ENCODE data around the gene SERPINH1.

- TF ChIP-seq CTCF (conservative IDR thresholded peaks at IDR 0.05; ENCODE audit: low read length) = no peak
- no peak for TF ChIP-seq EZH2phosphoT487 (IDR thresholded peaks at IDR 0.05; ENCODE audit: borderline replicate concordance)
These were observed 1.5 kb downstream of the SERPINH1 start for GRCh38 chr11:75563501-75563977.

All from Loucy (cell line).